Fibroblast of lung (primary cell): ENCODE data around the gene KATNAL2. TPM values are rescaled to one million over a fixed set of nuclear protein-coding genes. Genes with fewer than 3 reads are reported as not detected.
"Not testable (repeated sequence)": the region's sequence is repeated elsewhere in the genome, so short reads cannot be mapped to it uniquely, and the experiment has no call there.

Experiments used
- DNase-seq, 2 donors: peaks; one replicate each; pipeline versions ENCODE4 v3.0.0 to v3.0.0-alpha.2; 2010; ENCODE audit warnings: low read depth in 2 of 2
- H2AFZ ChIP-seq: 2 replicates; pipeline ENCODE4 v1.5.1; 2012; ENCODE audit warnings: low read length, control low read depth, inconsistent platforms
- H3K27ac ChIP-seq: 2 replicates; pipeline ENCODE4 v1.5.1; 2011; ENCODE audit warnings: low read length, control low read depth; ENCODE audit not compliant: insufficient read depth
- H3K27me3 ChIP-seq: 2 replicates; pipeline ENCODE4 v1.5.1; 2011; ENCODE audit warnings: mild to moderate bottlenecking, low read length; ENCODE audit not compliant: control insufficient read depth, insufficient read depth
- H3K36me3 ChIP-seq: 2 replicates; pipeline ENCODE4 v1.5.1; 2011; ENCODE audit warnings: low read length; ENCODE audit not compliant: control insufficient read depth, insufficient read depth
- H3K4me1 ChIP-seq: 2 replicates; pipeline ENCODE4 v1.5.1; 2011; ENCODE audit warnings: low read length; ENCODE audit not compliant: control insufficient read depth, insufficient read depth; ENCODE audit errors: extremely low read depth
- H3K4me2 ChIP-seq: 2 replicates; pipeline ENCODE4 v1.5.1; 2011; ENCODE audit warnings: low read length, control low read depth; ENCODE audit not compliant: insufficient read depth; ENCODE audit errors: extremely low read depth
- H3K4me3 ChIP-seq, 4 experiments: fragments of 200-600 bp in 1 of 4; sonication (generic) in 1 of 4; replicated peaks in 1 of 4; 2 replicates each; pipeline ENCODE4 v1.5.1; 2011 to 2016; ENCODE audit warnings: low read length in 4 of 4, low read depth in 3 of 4, mild to moderate bottlenecking in 3 of 4, control low read depth in 2 of 4, inconsistent platforms in 1 of 4, mixed read lengths in 1 of 4; ENCODE audit not compliant: insufficient read depth in 1 of 4; ENCODE audit errors: control extremely low read depth in 1 of 4
- H3K79me2 ChIP-seq: 2 replicates; pipeline ENCODE4 v1.5.1; 2012; ENCODE audit warnings: mild to moderate bottlenecking, low read length, inconsistent platforms; ENCODE audit not compliant: control insufficient read depth, insufficient read depth
- H3K9ac ChIP-seq: 2 replicates; pipeline ENCODE4 v1.5.1; 2011; ENCODE audit warnings: mild to moderate bottlenecking, low read length, control low read depth; ENCODE audit not compliant: insufficient read depth
- H3K9me3 ChIP-seq: 2 replicates; pipeline ENCODE4 v1.5.1; 2012; ENCODE audit warnings: low read depth, low read length; ENCODE audit not compliant: control insufficient read depth, insufficient read depth
- H4K20me1 ChIP-seq: 2 replicates; pipeline ENCODE4 v1.5.1; 2011; ENCODE audit warnings: low read length; ENCODE audit not compliant: control insufficient read depth, insufficient read depth; ENCODE audit errors: extremely low read depth
- CTCF ChIP-seq, 2 donors: IDR thresholded peaks in 1 of 2; conservative IDR thresholded peaks in 1 of 2; 1 replicate in 1 of 2; 2 replicates in 1 of 2; pipeline ENCODE4 v1.5.1; 2011 to 2012; ENCODE audit warnings: low read length in 2 of 2, control low read depth in 1 of 2, inconsistent platforms in 1 of 2, low read depth in 1 of 2, mild to moderate bottlenecking in 1 of 2
- EZH2 ChIP-seq: IDR thresholded peaks from 2 replicates; pipeline ENCODE4 v1.5.1; 2012; ENCODE audit warnings: low read length, control low read depth, mild to moderate bottlenecking; ENCODE audit errors: missing control alignments
- polyA plus RNA-seq, 2 donors: library from polyadenylated mRNA; depleted of rRNA in 1 of 2; stranded (reverse) in 1 of 2; unstranded in 1 of 2; fragments of >200 nt; gene quantifications; 2 replicates each; pipeline ENCODE4 v1.2.1, GENCODE V29; 2011 to 2012; ENCODE audit warnings: missing spikeins in 1 of 2
- total RNA-seq: library from RNA; depleted of rRNA; stranded (reverse); fragments of >200 nt; gene quantifications from 2 replicates; pipeline ENCODE4 v1.2.1, GENCODE V29; 2014

KATNAL2 gene
- total and polyA plus RNA-seq, 2 donors (not counting 1 experiment from before 2014, with no cell fraction given): 1.8 to 3.8 TPM

DNA sequence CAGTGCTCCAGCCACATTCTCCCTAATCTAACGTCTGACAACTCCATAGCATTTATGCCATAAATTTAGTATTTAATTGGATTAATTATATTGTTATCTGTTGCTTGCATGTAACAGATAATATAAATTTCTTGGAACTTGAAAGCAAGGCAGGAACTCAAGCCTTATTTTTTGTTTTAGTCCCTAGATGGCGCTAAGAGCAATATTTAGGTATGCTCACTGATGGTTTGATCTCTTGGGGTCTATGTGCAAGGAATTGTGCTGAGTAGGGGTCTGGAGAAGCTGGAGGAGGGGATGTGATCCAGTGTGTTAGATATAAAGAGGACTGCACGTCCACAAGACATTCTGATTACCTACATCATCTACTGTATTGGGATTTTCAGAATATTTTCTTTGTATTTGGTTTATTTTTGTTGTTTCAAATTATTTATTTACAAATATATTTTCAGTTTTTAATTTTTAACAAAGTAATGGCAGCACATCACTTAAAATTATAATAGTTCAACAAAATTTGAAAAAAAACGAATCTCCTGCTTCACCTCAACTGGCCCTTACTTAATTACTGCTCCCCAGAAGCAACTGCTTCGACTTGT, 32.8 kb downstream of the KATNAL2 start:
- H3K4me3 ChIP-seq: no peak overlapping the region
- H3K4me1 ChIP-seq: no peaks in the 10 kb centered on the region
- H3K36me3 ChIP-seq: no peaks in the 10 kb centered on the region
- no peak overlapping the region for H3K9ac ChIP-seq
- no peak overlapping the region for H2AFZ ChIP-seq
- no peak overlapping the region for H3K27ac ChIP-seq
- H3K4me2 ChIP-seq: no peak overlapping the region
- H3K27me3 ChIP-seq: no peaks in the 10 kb centered on the region
- no peaks in the 10 kb centered on the region for H3K9me3 ChIP-seq
- no peaks in the 10 kb centered on the region for H3K79me2 ChIP-seq
- peak; percentile 32 to 62 for TF ChIP-seq CTCF (conservative IDR thresholded peaks at IDR 0.05 in 1 of 2, IDR thresholded peaks at IDR 0.05 in 1 of 2; ENCODE audit: low read depth in 1 of 2, low read length in 2 of 2)
- TF ChIP-seq EZH2: no peak
- peak in 1 of 2 donors; percentile 24 for DNase-seq
- no peaks in the 10 kb centered on the region for H4K20me1 ChIP-seq

DNA sequence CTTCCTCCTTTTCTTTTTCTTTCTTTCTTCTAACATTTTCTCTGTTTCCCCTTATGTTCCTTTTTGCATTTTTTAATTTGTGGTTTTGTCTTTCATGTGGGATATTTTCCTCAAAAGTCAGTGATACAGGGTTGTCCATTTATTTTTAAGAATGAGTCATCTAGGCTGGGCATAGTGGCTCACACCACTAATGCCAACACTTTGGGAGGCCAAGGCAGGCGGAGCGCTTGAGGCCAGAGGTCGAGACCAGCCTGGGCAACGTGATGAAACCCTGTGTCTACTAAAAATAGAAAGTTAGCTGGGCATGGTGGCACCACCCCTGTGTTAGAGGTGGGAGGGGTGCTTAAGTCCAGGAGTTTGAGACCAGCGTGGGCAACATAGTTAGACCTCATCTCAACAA, 35.8 kb downstream of the KATNAL2 start:
- TF ChIP-seq CTCF (conservative IDR thresholded peaks at IDR 0.05 in 1 of 2, IDR thresholded peaks at IDR 0.05 in 1 of 2; ENCODE audit: low read depth in 1 of 2, low read length in 2 of 2) (no peak), EZH2 (no peak)
- H2AFZ ChIP-seq: no peak overlapping the region

DNA sequence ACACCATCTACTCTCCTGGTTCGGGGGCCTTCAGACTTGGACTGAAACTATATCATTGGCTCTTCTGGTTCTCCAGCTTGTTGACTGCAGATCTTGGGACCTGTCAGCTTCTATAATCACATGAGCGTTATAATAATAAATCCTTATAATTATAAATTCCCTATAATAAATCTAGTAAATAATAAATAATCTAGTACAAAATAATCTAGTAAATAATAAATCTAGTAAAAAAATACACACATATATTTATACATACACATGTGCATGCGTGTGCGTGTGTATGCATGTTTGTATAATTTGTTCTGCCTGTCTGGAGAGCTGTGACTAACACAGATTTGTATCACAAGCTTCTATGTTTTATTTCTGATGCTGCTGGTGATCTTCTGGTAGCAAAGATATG, 40.8 kb downstream of the KATNAL2 start:
- Histone ChIP-seq H3K4me1 (no peaks in the 10 kb centered on the region), H3K27ac (no peak overlapping the region), H3K4me2 (no peak overlapping the region), H3K4me3 (no peak overlapping the region), H2AFZ (no peak overlapping the region), H3K27me3 (no peaks in the 10 kb centered on the region), H3K9me3 (no peaks in the 10 kb centered on the region), H3K36me3 (no peaks in the 10 kb centered on the region), H3K79me2 (no peaks in the 10 kb centered on the region), H4K20me1 (no peaks in the 10 kb centered on the region), H3K9ac (no peak overlapping the region)
- TF ChIP-seq EZH2: no peak
- no peak for TF ChIP-seq CTCF (conservative IDR thresholded peaks at IDR 0.05 in 1 of 2, IDR thresholded peaks at IDR 0.05 in 1 of 2; ENCODE audit: low read depth in 1 of 2, low read length in 2 of 2)
- no peak for DNase-seq

More for the DNA sequence above, 35.8 kb downstream of the KATNAL2 start:
- H3K9me3 ChIP-seq: no peaks in the 10 kb centered on the region
- no peaks in the 10 kb centered on the region for H3K27me3 ChIP-seq
- no peaks in the 10 kb centered on the region for H3K4me1 ChIP-seq
- H4K20me1 ChIP-seq: no peaks in the 10 kb centered on the region
- H3K9ac ChIP-seq: no peak overlapping the region
- no peaks in the 10 kb centered on the region for H3K36me3 ChIP-seq
- H3K79me2 ChIP-seq: no peaks in the 10 kb centered on the region
- H3K4me2 ChIP-seq: no peak overlapping the region
- H3K4me3 ChIP-seq: no peak overlapping the region
- peak in 1 of 2 donors; percentile 22 for DNase-seq
- no peak overlapping the region for H3K27ac ChIP-seq

DNA sequence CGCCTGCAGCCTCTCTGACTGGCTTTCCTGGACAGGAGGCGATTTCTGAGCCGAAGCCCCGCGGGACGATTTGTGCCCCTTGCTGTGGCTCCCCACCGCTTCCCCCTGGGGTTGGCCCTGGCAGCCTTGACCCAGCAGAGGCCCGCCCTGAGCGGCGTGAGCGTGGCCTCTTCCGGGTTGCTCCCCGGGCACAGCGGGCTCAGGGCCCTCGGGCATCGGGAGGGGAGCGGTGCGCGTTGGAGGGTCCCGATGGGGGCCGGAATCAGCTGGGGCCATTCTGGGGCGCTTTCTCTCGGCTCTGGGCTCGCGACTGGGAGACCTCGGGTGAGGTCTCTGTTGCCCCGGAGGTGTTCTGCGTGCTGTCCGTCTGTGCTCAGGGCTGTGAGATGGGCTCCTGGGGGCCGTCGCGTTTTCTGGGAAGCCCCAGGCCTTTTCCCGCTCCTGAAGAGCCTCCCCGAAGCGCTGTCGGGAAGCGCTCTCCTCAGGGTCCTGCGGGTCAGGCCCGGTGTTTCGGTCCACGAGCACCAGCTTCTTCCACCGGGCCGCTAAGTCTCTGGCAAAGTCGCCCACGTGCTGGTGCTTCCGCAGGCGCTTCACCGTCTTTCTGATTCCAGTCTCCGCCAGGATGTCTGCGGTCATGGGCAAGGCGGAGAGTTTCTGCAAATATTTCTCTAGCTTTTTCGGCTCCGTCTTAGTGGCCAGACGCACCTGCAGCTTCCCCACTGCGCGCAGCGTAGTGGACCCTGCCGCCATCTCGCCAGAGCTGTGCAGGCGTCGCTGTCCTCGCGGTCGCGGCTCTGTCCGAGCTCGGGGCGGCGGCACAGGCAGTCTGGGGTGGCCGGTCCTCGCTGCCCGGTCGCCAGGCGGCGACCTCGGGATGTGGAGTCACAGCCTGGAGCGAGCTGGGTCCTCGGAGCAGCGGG, 46.5 kb downstream of the KATNAL2 start:
- not testable (repeated sequence) for H3K9me3 ChIP-seq, H3K4me1 ChIP-seq, DNase-seq, H3K9ac ChIP-seq, H3K79me2 ChIP-seq, H3K36me3 ChIP-seq, H2AFZ ChIP-seq, H3K27ac ChIP-seq, H3K27me3 ChIP-seq, H3K4me3 ChIP-seq, H3K4me2 ChIP-seq, H4K20me1 ChIP-seq
